NK-92 treated with Interleukin-12 subunit alpha and Interleukin-12 subunit beta, amount 100 ng/mL, for 24 hours (cell line): ENCODE measurements around the gene GLIS1.

Experiments
- DNase-seq: peaks from one replicate; lab custom pipeline; 2025; lab: John Stamatoyannopoulos, UW

The GLIS1 gene

GRCh38 chr1:53736290-53736689 lies 2.7 kb downstream of the GLIS1 start:
- no peak for DNase-seq

GRCh38 chr1:53735681-53736080 lies 3.3 kb downstream of the GLIS1 start:
- no peak for DNase-seq

- DNase-seq = no peak
These were observed 3.7 kb downstream of the GLIS1 start for GRCh38 chr1:53735261-53735660.

GRCh38 chr1:53734650-53735211 lies 4.2 kb downstream of the GLIS1 start:
- no peak for DNase-seq

GRCh38 chr1:53733975-53734649 lies 4.9 kb downstream of the GLIS1 start:
- DNase-seq = no peak

GRCh38 chr1:53733447-53733931 lies 5.5 kb downstream of the GLIS1 start:
- DNase-seq = no peak

GRCh38 chr1:53732912-53733317 lies 6.0 kb downstream of the GLIS1 start:
- DNase-seq = no peak

- DNase-seq = no peak
These were observed 6.6 kb downstream of the GLIS1 start for GRCh38 chr1:53732409-53732808.

GRCh38 chr1:53731779-53732305 lies 7.1 kb downstream of the GLIS1 start:
- no peak for DNase-seq

GRCh38 chr1:53731043-53731600 lies 7.8 kb downstream of the GLIS1 start:
- no peak for DNase-seq

- DNase-seq = no peak
These were observed 8.6 kb downstream of the GLIS1 start for GRCh38 chr1:53730224-53730865.

GRCh38 chr1:53729456-53730223 lies 9.3 kb downstream of the GLIS1 start:
- DNase-seq = no peak

- DNase-seq = no peak
These were observed 10.1 kb downstream of the GLIS1 start for GRCh38 chr1:53728702-53729455.

GRCh38 chr1:53728196-53728595 lies 10.8 kb downstream of the GLIS1 start:
- no peak for DNase-seq

- DNase-seq = no peak
These were observed 11.4 kb downstream of the GLIS1 start for GRCh38 chr1:53727461-53728092.

GRCh38 chr1:53726009-53726600 lies 12.9 kb downstream of the GLIS1 start:
- no peak for DNase-seq

- DNase-seq = no peak
These were observed 13.7 kb downstream of the GLIS1 start for GRCh38 chr1:53725238-53725689.

- no peak for DNase-seq
These were observed 16.9 kb downstream of the GLIS1 start for GRCh38 chr1:53722025-53722424.

GRCh38 chr1:53721088-53721487 lies 17.9 kb downstream of the GLIS1 start:
- DNase-seq = no peak

GRCh38 chr1:53719469-53719868 lies 19.5 kb downstream of the GLIS1 start:
- no peak for DNase-seq
